ENCODE data around the gene PRPF39. TPM values are rescaled to one million over a fixed set of nuclear protein-coding genes. Genes with fewer than 3 reads are reported as not detected.

The PRPF39 gene
- total RNA-seq, 1 experiment from 2014 or later: 57.4 TPM

DNA sequence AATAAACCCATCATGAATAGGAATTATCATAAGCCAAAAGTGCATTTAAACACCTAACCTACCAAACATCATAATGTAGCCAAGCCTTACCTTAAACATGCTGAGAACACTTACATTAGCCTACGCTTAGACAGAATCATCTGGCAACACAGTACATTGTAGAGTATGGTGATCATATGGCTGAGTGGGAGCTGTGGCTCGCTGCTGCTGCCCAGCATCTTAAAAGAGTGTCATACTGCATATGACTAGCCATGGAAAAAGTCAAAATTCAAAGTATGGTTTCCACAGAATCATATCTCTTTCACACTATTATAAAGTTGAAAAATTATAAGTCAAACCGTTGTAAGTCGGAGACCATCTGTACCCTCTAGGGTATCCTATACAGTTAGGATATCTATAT is 32.0 kb upstream of the PRPF39 start:
- POLR2A ChIA-PET (ENCODE audit: low non-redundant PET): no interaction called here

DNA sequence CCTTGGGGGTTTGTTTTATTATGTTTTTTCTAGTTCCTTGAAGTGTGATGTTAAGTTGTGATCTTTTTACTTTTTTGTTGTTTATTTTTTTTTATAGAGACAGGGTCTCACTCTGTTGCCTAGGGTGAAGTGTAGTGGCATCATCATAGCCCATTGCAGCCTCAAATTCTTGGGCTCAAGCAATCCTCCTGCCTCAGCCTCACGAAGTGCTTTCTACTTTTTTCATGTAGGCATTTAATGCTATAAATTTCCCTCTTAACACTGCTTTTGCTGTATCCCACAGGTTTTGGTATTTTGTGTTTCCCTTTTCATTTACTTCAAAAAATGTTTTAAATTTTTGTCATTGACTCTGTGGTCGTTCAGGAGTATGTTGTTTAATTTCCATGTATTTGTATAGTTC is 26.6 kb upstream of the PRPF39 start:
- TF ChIP-seq, protein P1, sequence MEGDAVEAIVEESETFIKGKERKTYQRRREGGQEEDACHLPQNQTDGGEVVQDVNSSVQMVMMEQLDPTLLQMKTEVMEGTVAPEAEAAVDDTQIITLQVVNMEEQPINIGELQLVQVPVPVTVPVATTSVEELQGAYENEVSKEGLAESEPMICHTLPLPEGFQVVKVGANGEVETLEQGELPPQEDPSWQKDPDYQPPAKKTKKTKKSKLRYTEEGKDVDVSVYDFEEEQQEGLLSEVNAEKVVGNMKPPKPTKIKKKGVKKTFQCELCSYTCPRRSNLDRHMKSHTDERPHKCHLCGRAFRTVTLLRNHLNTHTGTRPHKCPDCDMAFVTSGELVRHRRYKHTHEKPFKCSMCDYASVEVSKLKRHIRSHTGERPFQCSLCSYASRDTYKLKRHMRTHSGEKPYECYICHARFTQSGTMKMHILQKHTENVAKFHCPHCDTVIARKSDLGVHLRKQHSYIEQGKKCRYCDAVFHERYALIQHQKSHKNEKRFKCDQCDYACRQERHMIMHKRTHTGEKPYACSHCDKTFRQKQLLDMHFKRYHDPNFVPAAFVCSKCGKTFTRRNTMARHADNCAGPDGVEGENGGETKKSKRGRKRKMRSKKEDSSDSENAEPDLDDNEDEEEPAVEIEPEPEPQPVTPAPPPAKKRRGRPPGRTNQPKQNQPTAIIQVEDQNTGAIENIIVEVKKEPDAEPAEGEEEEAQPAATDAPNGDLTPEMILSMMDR (conservative IDR thresholded peaks at IDR 0.05; ENCODE audit: low read depth, low read length): no peak
- no peak for TF ChIP-seq EZH2 (IDR thresholded peaks at IDR 0.05; ENCODE audit: borderline replicate concordance, low read depth, low read length, poor library complexity, severe bottlenecking)
- DNase-seq (ENCODE audit: low spot score): no peak

More for the DNA sequence above, 32.0 kb upstream of the PRPF39 start:
- CTCF ChIA-PET: no interaction called here
- Histone ChIP-seq H3K4me1 (ENCODE audit: insufficient read depth, low read length, poor library complexity, severe bottlenecking) (no peaks in the 10 kb centered on the region), H3K36me3 (ENCODE audit: insufficient read depth, low read length, poor library complexity, severe bottlenecking) (peaks cover 12% of the 10 kb centered on the region), H3K27me3 (replicated peaks; ENCODE audit: insufficient read depth, low read depth, low read length, poor library complexity) (no peaks in the 10 kb centered on the region), H3K4me3 (ENCODE audit: low read depth, low read length, poor library complexity, severe bottlenecking) (no peak overlapping the region), H3K27ac (ENCODE audit: low read depth, low read length, poor library complexity, severe bottlenecking) (no peak overlapping the region), H3K9me3 (ENCODE audit: low read depth, low read length, poor library complexity, severe bottlenecking) (no peaks in the 10 kb centered on the region)
- BruUV-seq (replicated peaks): no TSS peak
- no peak for TF ChIP-seq EZH2 (IDR thresholded peaks at IDR 0.05; ENCODE audit: borderline replicate concordance, low read depth, low read length, poor library complexity, severe bottlenecking)
- TF ChIP-seq, protein P1 (conservative IDR thresholded peaks at IDR 0.05; ENCODE audit: low read depth, low read length): no peak
- no peak for DNase-seq (ENCODE audit: low spot score)
- intact Hi-C loops (cut with micrococcal nuclease; ENCODE audit: unreplicated experiment): no loop called here

DNA sequence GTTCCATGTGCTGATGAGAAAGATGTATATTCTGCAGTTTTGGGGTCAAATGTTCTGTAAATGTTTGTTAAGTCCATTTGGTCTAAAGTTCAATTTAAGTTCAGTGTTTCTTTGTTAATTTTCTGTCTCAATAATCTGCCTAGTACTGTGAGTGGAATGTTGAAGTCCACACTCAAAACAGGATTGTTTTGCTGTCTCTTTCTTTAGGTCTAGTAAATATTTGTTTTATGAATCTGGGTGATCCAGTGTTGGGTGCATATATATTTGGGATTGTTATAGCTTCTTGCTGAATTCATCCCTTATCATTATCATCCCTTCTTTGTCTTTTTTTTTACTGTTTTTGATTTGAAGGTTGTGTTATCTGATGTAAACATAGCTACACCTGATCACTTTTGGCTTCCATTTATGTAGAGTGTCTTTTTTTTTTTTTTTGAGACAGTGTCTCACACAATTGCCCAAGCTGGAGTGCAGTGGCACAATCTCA is 26.0 kb upstream of the PRPF39 start:
- DNase-seq (ENCODE audit: low spot score): no peak
- no peak overlapping the region for H3K4me3 ChIP-seq (ENCODE audit: low read depth, low read length, poor library complexity, severe bottlenecking)
- H3K4me1 ChIP-seq (ENCODE audit: insufficient read depth, low read length, poor library complexity, severe bottlenecking): no peaks in the 10 kb centered on the region
- intact Hi-C loops (cut with micrococcal nuclease; ENCODE audit: unreplicated experiment): no loop called here
- no peaks in the 10 kb centered on the region for H3K9me3 ChIP-seq (ENCODE audit: low read depth, low read length, poor library complexity, severe bottlenecking)
- POLR2A ChIA-PET (ENCODE audit: low non-redundant PET): no interaction called here
- CTCF ChIA-PET: no interaction called here
- no TSS peak for BruUV-seq (replicated peaks)
- H3K36me3 ChIP-seq (ENCODE audit: insufficient read depth, low read length, poor library complexity, severe bottlenecking): peaks cover 12% of the 10 kb centered on the region
- no peak for TF ChIP-seq EZH2 (IDR thresholded peaks at IDR 0.05; ENCODE audit: borderline replicate concordance, low read depth, low read length, poor library complexity, severe bottlenecking)
- TF ChIP-seq, protein P1 (conservative IDR thresholded peaks at IDR 0.05; ENCODE audit: low read depth, low read length): no peak
- H3K27me3 ChIP-seq (replicated peaks; ENCODE audit: insufficient read depth, low read depth, low read length, poor library complexity): no peaks in the 10 kb centered on the region
- no peak overlapping the region for H3K27ac ChIP-seq (ENCODE audit: low read depth, low read length, poor library complexity, severe bottlenecking)

More for the DNA sequence above, 26.6 kb upstream of the PRPF39 start:
- no peaks in the 10 kb centered on the region for H3K27me3 ChIP-seq (replicated peaks; ENCODE audit: insufficient read depth, low read depth, low read length, poor library complexity)
- H3K36me3 ChIP-seq (ENCODE audit: insufficient read depth, low read length, poor library complexity, severe bottlenecking): peaks cover 12% of the 10 kb centered on the region
- BruUV-seq (replicated peaks): no TSS peak
- no peak overlapping the region for H3K27ac ChIP-seq (ENCODE audit: low read depth, low read length, poor library complexity, severe bottlenecking)
- H3K4me1 ChIP-seq (ENCODE audit: insufficient read depth, low read length, poor library complexity, severe bottlenecking): no peaks in the 10 kb centered on the region
- no peak overlapping the region for H3K4me3 ChIP-seq (ENCODE audit: low read depth, low read length, poor library complexity, severe bottlenecking)
- intact Hi-C loops (cut with micrococcal nuclease; ENCODE audit: unreplicated experiment): no loop called here
- ChIA-PET POLR2A (ENCODE audit: low non-redundant PET) (no interaction called here), CTCF (no interaction called here)
- no peaks in the 10 kb centered on the region for H3K9me3 ChIP-seq (ENCODE audit: low read depth, low read length, poor library complexity, severe bottlenecking)

All from A673 (cell line).